ENCODE data around the gene PNPLA7.
"Not testable (repeated sequence)": the region's sequence is repeated elsewhere in the genome, so short reads cannot be mapped to it uniquely, and the experiment has no call there.

Gene PNPLA7

GRCh38 chr9:137550231-137550621, at the start of gene PNPLA7:
Gene PNPLA7, minus strand, starts transcription at chr9:137550402. Its CDS starts 205 bp downstream, at chr9:137550197.
- peak; percentile 47 to 53 for DNase-seq

DNA sequence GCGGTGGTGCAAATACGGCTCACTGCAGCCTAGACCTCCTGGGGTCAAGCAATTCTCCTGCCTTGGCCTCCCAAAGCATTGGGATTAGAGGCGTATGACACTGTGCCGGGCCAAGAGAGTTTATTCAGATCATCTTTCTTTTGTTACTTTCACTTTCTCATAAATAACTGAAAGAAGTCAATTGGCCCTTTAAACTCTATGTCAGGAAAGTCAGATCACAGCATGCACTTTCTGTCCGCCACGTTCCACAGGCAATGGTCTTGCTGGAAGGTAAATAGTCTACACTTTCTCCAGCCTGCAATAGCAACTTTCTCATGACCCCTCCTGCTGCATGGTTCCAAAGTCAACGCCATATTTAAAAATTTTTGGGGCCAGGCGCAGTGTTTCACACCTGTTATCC, 48.7 kb upstream of the PNPLA7 start:
- DNase-seq, result no peak

DNA sequence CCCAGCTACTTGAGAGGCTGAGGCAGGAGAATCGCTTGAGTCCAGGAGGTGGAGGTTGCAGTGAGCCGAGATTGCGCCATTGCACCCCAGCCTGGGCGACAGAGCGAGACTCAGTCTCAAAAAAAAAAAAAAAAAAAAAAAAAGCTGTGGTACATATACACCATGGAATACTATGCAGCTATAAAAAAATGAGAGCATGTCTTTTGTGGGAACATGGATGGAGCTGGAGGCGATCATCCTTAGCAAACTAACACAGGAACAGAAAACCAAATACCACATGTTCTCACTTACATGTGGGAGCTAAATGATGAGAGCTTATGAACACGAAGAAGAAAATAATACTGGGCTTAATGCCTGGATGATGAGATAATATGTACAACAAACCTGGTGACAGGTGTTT, 46.4 kb upstream of the PNPLA7 start:
- not testable (repeated sequence) for DNase-seq

DNA sequence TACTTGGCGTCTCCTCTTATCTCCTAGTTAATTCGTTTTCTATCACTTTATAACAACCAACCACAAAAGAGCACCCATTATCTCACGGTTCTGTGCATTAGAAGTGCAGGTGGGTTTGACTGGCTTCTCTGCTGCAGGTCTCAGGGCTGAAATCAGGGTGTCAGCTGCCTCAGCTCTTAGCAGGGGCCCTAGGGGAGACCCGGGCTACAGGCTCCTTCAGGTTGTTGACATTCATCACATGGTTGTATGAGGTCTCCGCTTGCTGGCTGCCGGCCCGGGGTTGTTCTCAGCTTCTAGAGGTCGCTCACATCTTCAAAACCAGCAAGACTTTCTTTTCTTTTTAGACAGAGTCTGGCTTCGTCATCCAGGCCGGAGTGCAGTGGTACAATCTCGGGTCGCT, 43.0 kb upstream of the PNPLA7 start:
- DNase-seq, result no peak

GRCh38 chr9:137592767-137593166, 42.6 kb upstream of the PNPLA7 start:
- no peak for DNase-seq

GRCh38 chr9:137590469-137591383, 40.5 kb upstream of the PNPLA7 start, which contains the start of gene ZMYND19:
Gene ZMYND19, minus strand, starts transcription at chr9:137590512. Its CDS starts 249 bp downstream, at chr9:137590263.
- DNase-seq, result peak; percentile 88

- no peak for DNase-seq
These were observed 39.9 kb upstream of the PNPLA7 start for GRCh38 chr9:137590123-137590468.

- peak in 1 of 2 experiments; percentile 26 for DNase-seq
These were observed 39.4 kb upstream of the PNPLA7 start for GRCh38 chr9:137589441-137590122.

DNA sequence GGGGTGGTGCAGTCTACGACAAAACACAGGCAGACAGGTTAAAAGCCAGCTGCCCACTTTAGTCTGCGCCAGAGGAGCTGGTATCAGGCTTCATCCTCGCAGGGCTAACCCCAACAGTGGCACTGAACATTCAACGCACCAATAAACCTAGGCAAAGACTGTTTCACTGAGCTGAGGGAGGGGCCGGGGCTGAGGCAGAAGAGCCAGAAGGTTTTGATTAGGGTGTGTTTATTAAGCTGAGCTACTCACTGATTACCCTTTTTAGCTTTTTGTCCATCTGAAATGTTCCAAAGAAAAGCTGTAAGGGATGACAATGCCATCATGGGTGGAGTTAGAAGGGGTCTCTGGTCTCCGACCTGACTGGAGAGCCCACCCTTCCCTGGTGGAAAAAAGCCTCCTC, 38.7 kb upstream of the PNPLA7 start:
- DNase-seq, result no peak

DNA sequence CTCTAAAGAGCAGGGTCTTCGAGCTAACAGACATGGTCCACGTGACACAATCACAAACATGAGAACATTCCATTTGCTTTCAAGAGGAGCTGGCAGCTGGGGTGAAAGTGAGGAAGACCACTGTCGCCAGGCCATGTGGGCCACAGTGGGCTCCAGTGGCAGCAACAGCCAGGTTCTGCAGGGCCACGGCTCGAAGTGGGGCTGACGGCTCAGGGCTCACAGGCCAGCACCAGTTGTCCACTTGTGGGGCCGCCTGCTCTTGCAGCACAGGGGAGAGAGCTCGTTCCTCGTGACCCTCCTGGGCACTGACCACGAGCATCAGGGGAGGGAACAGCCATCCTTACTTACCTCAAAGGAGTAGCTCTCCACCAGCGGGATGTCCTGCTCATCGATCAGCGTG, 38.1 kb upstream of the PNPLA7 start:
- DNase-seq, result no peak

- no peak for DNase-seq
These were observed 36.7 kb upstream of the PNPLA7 start for GRCh38 chr9:137586854-137587253.

GRCh38 chr9:137583957-137584356, 33.8 kb upstream of the PNPLA7 start:
- no peak for DNase-seq

GRCh38 chr9:137583347-137583746, 33.1 kb upstream of the PNPLA7 start:
- no peak for DNase-seq

- peak in 1 of 2 experiments; percentile 26 for DNase-seq
These were observed 32.2 kb upstream of the PNPLA7 start for GRCh38 chr9:137582286-137582860.

DNA sequence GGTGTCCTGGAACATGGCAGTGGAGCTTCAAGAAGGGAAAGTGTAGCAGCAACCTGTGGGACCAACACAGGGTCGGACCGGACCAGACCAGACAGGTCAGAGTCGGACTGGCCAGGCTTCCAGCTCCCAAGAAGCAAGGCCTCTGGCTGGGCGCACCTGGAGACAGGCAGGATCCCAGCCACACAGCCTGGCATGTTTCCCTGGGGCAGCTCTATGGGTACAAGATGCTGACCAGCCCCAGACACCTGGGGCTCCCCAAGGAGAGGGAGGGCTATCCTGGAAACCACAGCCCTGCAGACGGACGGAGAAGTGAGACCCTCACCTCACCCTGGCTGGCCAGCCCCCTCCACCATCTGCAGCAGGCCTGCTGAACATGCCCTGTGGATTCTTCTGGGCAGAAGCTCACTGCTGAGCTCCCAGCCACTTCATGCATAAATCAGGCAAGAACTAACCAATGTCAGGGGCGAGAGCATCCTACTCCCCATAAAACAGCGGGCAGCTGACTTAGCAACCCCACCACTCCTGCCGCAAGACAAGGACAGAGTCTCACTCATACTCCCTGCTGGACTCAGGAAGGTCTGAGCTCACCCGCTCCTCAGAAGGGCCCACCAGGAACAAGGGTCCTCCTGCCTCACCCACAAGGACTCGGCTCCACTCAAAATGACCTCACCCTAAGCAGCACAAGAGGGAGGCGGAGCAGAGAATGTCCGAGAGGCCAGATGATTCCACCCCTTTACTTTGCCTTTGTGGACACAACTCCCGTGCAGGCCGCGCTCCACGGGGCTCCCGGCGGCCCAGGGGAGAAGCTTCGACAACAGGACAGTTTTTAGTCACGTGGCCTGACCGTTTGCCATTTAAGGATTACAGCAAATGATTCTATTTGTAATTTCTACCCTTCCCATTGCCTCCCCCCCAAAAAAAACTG, 31.4 kb upstream of the PNPLA7 start:
- DNase-seq, result no peak

GRCh38 chr9:137580954-137581322, 30.7 kb upstream of the PNPLA7 start:
- DNase-seq, result no peak

DNA sequence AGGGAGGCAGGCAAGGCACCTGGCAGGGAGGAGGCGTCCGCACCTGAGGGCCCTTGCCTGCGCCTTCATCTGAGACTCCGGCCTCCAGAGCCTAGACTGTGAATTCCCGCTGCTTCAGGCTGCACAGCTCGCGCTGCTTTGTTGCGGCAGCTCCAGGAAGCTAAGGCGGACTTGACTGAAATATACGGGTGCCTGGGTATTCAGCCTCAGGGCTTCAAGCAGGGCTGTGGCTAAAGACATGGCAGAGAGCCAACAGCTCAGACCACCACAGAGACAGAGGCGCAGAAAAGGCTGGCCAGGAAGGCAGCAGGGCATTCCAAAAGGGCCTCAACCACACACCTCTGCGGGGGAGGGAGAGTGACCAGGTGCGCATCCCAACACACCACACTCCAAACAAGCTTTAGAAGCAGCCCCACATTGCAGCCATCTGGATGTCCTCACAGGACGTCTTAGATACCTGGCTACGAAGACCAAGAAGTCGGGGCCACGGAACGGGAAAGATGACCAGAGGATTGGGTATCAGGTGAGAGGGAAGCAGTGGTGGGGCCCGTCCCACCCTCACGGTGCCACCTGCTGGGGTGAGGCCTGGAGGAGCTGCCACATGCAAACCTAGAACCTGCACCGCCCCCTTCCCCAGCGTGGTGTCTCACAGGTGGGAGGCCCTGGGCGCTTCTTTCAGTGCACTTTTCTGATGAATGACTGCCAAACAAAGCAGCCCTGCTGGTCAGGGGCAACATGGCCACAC, 30.2 kb upstream of the PNPLA7 start:
- no peak for DNase-seq

GRCh38 chr9:137579259-137579604, 29.0 kb upstream of the PNPLA7 start:
- DNase-seq, result no peak

DNA sequence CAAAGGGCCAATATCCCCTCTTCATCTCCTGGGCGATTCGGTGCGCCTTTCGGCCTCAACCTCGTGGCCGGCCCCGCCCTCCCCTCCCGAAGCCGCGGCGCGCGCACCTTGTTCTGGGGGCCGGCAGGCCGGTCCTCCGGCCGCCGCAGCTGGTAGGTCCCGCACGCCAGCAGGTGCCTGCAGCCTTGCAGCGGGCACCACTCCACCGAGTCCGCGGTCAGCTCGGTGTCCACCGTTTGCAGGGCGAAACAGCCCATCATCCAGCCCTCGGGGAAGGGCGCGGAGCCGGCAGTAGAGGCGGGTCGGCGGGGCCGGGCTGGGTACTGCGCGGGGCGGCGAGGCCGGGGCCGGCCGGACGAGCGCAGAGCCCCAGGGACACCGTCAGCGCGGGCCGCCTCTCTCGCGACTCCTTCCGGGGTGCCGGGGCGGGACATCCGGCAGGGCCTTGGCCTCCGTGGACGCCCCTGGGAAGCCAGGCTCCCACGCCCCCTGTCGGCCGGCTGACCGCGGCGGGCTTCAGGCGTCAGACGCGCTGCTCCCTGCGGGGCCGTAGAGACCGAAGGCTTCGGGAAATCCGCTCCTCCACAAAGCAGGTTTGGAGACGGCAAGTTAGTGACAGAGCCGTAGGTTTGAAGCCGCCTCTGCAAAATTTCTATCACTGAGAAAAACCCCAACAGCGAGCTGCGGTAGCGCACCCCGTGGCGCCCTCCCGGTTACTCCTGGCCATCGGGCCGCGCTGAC, 28.5 kb upstream of the PNPLA7 start, which contains the start of gene DPH7:
Gene DPH7, minus strand, starts transcription at position 408 of the 741 bp plus-strand sequence. Its CDS starts 148 bp downstream, at position 260.
- DNase-seq, result peak; percentile 98

DNA sequence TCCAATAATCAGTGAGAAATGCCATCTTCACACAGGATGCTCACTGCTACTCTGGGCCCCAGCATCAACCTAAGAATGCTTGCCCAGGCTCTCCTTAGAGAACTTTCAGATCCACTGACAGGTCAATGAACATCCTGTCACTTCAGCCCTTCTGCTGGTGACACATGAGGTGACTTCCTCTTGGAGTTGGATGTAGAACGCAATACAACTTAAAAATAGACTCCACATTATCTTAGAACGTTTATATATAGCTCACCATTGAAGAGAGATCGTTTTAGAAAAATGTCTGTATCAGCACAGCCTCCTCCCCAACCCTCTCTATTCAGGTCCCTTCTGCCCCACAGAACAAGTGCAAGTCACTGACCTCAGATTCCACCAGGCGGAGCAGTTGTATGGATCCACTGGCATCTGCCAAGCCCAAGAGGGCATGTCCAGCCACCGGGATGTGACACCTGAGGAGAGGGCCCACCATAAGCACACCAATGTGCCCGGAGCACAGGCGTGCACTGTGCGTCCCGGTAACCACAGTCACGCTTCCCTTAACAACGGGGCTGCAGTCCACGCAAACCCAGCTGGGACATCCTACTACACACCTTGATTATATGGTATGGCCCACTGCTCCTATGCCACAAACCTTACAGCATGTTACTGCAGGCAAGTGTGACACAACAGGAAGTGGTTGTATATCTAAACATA, 25.7 kb upstream of the PNPLA7 start:
- DNase-seq, result no peak

- DNase-seq, result peak; percentile 19 to 38
These were observed 25.1 kb upstream of the PNPLA7 start for GRCh38 chr9:137575364-137575715.

All from activated CD4-positive, alpha-beta T cell treated with anti-CD3 and anti-CD28 coated beads, Interleukin-2, amount 50 U/mL, for 48 hours (primary cell).